Femur (tissue), 1 donor: ENCODE measurements around the gene SAMD7.

ENCODE experiments used
- DNase-seq: peaks from one replicate; pipeline ENCODE4 v3.0.0-alpha.2; 2017

SAMD7 gene

GRCh38 chr3:169914321-169914720 is 2.9 kb downstream of the SAMD7 start:
- DNase-seq, result no peak

DNA sequence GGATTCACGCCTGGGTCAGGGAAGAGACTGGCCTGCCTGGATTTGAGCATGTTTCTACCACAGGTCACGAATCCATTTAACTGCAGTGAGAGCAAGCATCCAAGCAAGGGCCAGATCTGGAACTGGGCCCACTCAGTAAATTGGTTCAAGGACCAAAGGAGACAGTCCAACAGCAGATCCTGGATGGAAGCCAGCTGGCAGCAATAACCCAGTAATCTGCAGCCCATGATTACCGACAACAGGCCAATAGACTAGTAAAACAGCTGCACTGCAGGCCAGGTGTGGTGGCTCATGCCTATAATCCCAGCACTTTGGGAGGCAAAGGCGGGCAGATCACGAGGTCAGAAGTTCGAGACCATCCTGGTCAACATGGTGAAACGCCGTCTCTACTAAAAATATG is 11.8 kb downstream of the SAMD7 start:
- peak; percentile 63 for DNase-seq

DNA sequence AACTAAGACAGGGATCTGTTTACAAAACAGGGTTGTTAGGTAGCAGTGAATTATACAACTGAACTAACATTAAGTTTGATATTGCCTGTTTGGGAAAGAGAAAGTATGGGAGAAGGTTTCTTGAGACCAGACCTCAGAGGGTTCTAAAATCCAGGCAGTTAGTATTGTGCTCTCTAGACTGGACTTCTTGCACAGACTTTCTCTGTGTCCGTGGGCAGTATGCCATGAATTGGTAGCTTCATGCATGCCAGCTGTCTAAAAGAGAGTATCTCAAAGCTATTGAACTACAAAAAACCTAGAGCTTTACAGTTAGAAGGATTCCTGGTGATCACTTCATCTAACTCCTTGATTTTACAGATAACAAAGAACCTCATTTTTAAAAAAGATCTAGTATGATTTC is 12.5 kb downstream of the SAMD7 start:
- DNase-seq, result no peak

DNA sequence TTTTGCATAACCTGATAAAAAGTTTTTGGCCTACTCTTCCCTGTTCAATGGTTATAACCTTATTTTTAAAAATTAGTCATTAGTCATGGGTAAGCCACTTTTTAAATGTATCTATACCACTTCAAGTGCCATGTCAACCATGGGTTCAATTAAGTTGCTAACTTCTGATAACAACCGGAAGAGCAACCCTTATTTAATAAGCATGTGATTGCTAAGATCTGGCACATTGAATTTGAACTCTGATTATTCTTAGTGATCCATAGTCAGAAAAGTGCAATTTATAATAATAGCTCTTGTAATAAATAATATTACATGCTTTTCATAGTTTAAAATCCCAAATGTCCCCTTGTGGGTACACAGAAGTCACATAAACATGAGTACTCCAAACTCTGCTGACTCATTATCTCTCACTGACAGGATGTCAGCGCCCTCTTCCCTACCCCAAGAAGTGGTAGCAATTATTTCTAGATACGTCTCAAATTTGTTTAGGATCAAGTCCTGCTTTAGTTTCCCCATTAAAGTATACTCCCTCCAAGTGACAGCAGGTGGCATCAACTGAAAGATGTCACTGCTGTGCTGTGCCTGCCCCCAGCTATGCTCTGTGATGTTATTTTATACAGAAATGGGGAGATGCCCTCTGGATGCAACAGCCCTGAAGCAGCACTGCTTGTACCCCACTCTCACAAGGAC is 18.6 kb downstream of the SAMD7 start:
- no peak for DNase-seq

DNA sequence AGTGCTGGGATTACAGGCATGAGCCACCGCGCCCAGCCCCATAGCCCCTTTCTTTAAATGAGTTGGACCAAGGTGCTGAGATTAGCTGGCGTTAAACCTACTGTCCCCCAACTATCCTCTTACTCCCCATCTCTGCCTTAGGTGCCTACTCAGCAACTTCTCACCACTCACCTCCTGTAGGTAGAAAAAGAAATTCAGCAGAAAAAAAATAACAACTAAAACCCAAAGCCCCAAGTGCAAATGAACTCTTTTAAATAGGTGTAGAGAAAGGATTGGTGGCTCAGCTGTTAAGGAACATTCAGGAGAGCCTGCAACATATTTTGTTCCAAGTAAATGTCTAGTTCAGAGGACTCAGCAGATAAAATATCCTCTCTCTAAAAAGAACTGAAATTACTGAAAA is 19.5 kb downstream of the SAMD7 start:
- DNase-seq, result no peak

DNA sequence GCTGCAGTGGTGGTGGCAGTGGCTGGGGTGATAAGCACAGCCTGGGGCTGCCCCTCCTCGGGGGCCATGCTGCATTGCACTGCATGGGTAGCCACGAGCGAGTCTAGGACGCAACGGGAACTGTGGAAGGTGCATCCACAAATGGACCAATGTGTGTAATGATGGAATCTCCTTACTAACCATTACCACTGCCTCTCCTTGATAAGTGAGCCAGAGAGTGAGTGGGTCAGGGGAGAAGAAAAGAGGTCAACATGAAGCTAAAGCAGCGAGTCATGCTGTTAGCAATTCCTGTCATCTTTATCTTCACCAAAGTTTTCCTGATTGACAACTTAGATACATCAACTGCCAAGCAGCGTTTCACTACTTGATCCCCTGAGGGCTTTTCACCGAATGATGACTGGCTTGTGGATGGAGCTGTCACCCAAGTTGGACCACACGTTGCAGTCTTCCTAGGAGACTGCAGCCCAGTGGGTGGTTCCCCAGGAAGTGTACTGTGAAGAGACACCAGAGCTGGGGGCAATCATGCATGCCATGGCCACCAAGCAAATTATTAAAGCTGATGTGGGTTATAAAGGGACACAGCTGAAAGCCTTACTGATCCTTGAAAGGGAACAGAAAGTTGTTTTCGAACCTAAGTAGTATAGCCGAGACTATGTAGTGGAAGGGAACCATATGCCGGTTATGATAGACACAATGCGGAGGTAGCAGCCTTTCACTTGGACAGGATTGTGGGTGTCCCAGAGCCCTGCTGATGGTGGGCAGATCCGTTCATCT is 20.6 kb downstream of the SAMD7 start:
- DNase-seq, result no peak

DNA sequence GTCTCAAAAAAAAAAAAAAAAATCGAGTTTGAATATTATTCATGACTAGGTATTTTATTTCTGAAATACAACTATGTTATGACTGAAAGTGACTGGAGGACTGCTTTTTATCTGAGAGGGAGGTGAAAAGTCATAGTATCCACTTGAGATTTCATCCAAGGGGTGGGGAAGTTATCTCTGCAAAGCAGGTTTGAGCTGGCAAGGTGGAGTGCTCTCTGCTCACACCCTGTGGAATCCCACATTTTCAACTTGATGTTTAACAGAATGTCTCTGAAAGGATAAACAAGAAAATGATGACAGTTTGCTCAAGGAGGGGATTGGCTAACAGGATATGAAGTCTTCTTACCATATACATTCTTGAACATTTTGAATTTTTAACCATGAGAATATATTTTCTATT is 27.9 kb downstream of the SAMD7 start:
- DNase-seq, result no peak

DNA sequence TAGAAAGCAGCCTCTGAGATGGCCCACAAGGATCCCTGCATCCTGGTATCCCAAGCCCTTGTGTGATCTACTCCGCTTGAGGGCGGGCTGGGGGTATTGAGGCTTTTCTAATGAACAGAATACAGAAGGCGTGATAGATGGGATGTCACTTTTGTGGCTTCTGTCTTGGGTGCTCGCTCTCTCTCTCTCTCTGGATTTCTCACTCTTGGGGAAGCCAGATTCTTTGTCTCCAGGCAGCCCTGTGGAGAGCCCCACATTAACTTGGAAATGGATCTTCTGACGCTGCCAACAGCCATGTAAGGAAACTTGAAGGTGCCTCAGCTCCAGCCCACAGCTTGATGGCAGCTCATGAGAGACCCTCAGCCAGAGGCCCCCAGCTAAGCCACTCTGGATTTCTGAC is 28.4 kb downstream of the SAMD7 start:
- DNase-seq, result no peak

- DNase-seq, result no peak
Measured at GRCh38 chr3:169940470-169941181, 29.3 kb downstream of the SAMD7 start.

- peak; percentile 40 for DNase-seq
Measured at GRCh38 chr3:169945313-169945712, 33.9 kb downstream of the SAMD7 start.

GRCh38 chr3:169946336-169946735 is 35.0 kb downstream of the SAMD7 start:
- no peak for DNase-seq

- no peak for DNase-seq
Measured at GRCh38 chr3:169948559-169949448, 37.4 kb downstream of the SAMD7 start.

DNA sequence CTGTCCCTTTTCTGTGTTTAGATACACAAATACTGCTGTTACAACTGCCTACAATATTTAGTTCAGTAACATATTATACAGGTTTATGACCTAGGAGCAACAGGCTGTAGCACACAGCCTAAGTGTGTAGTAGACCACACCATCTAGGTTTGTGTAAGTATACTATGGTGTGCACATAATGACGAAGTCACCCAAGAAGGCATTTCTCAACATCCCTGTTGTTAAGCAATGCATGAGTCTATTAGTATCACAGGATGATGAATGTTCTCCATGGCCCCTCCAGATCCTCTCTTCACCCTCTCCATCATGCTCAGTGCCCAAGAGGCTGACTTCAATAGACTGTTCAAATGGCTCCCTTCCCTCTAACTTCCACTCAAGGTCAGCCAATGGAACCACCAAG is 40.7 kb downstream of the SAMD7 start:
- DNase-seq, result no peak

- DNase-seq, result no peak
Measured at GRCh38 chr3:169953462-169954141, 42.2 kb downstream of the SAMD7 start.

GRCh38 chr3:169954142-169954756 is 42.9 kb downstream of the SAMD7 start:
- no peak for DNase-seq

DNA sequence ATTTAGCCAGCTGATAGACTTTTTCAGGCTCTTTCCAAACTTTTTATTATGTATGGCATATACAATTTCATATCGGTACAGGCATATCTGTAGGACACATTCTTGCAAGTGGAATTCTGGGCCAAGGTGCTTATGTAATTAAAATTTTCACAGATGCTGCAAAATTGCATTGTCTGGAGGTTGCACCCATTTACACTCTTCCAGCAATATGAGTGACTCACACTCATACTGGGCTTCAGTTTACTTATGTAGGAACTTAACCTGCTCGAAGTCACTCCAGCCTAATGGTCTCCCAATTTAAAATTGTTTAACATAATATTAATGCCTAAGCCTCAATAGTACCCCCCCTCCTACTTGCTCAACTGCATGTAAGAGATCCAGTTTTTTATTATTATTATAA is 44.0 kb downstream of the SAMD7 start:
- DNase-seq, result no peak

DNA sequence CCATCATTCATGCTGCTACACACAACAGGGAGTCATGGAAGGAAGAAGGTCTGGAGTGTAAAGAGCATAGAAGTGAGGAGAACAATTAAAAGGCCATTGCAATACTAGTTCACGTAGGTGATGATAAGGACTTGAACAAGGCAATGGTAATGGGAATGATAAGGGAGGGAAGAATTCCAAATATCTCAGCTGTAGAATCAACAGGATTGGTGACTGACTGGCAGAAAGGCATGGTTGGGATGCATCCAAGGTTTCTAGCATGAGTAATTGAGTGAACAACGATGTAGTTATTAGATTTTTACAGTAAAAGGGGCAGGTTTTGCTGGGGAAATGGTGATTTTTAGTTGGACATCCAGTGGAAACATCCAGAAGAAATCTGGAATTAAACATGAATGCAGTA is 52.8 kb downstream of the SAMD7 start:
- DNase-seq, result no peak

- DNase-seq, result no peak
Measured at GRCh38 chr3:169965562-169966427, 54.4 kb downstream of the SAMD7 start.

DNA sequence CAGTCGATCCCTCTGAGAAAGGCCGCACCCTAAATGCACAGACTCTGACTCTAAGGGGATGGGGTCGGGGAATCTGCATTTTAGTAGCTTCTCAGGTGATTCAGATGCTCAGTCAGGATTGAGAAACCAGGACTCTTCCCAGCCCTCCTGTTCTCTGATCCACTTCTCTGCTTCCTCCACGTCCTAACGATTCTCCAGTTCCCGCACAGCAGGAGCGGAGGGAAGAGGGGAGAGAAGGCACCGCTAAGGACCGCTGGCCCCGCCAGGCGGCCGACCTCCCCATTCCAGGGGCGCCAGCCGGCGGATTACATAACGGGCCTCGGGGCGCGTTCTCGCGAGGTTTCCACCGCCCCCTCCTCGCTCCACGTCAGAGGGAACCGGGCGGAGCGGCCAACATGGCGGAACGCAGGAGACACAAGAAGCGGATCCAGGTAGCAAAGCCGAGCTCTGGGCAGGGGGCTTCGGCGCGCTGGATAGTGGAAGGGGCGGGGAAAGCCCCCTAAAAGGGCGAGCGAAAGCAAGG is 55.1 kb downstream of the SAMD7 start, which contains the start of gene SEC62:
Gene SEC62, plus strand, starts transcription at position 380 of the 523 bp plus-strand sequence. Its CDS starts 16 bp downstream, at position 396.
- DNase-seq, result peak; percentile 97
